Measurements from ENCODE around the gene TBX5.

GRCh38 chr12:114402084-114402717 is 3.7 kb downstream of the TBX5 start:
- TF ChIP-seq POLR2AphosphoS5 (IDR thresholded peaks at IDR 0.05; ENCODE audit: borderline replicate concordance, low read depth, low read length) (no peak), EZH2 (IDR thresholded peaks at IDR 0.05) (no peak)
